Midbrain (tissue), 1 donor: ENCODE measurements around the gene ZNF474.

Source experiments
- DNase-seq: peaks from one replicate; lab custom pipeline; 2025; lab: John Stamatoyannopoulos, UW

ZNF474 gene

DNA sequence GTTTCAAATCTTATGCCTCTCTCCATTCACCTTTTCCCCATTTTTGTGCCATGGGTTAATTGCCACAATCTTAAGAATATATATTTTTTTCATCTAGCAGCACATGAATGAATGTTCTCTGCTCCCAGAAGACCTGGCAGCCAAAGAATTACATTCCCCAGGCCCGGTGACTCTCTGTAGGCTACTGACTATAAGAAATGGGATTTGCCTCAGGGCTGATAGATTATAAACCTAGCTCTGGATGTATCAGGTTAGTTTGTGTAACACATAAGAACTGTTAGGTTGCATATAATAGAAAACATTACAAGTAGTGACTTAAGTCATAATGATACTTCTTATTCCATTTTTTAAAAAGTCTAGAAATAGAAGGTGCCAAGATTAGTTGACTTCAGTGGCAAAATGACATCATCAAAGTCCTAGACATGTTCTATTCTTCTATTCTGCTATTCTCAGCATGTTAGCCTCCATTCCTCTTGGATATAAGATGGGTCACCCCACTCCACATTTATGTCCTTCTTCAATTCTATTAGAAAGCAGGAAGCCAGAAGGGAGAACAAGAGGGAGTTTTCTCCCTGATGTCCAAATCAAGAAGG is 10.9 kb upstream of the ZNF474 start:
- DNase-seq: no peak

DNA sequence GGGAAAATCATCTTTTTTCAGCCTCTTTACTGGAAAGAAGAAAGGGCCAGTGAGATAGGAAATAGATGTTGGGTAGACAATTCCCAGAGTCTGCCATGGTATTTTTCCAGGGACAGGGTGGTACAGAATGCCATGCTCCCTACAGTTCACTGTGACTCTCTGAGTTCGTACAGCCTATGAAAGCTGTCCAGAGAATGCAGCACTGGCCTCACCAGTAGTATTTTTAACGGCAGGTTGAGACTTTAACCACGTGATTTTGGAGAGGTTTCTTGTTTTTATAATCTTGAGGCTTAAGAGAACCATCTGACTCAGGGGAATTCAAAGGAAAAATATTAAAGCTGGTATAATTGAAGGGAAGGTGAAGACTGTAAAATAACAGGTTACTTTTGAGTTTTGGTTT is 10.1 kb upstream of the ZNF474 start:
- DNase-seq: no peak

- DNase-seq: no peak
These were observed 8.9 kb upstream of the ZNF474 start for GRCh38 chr5:122120493-122120892.

- DNase-seq: no peak
These were observed 8.4 kb upstream of the ZNF474 start for GRCh38 chr5:122120957-122121356.

DNA sequence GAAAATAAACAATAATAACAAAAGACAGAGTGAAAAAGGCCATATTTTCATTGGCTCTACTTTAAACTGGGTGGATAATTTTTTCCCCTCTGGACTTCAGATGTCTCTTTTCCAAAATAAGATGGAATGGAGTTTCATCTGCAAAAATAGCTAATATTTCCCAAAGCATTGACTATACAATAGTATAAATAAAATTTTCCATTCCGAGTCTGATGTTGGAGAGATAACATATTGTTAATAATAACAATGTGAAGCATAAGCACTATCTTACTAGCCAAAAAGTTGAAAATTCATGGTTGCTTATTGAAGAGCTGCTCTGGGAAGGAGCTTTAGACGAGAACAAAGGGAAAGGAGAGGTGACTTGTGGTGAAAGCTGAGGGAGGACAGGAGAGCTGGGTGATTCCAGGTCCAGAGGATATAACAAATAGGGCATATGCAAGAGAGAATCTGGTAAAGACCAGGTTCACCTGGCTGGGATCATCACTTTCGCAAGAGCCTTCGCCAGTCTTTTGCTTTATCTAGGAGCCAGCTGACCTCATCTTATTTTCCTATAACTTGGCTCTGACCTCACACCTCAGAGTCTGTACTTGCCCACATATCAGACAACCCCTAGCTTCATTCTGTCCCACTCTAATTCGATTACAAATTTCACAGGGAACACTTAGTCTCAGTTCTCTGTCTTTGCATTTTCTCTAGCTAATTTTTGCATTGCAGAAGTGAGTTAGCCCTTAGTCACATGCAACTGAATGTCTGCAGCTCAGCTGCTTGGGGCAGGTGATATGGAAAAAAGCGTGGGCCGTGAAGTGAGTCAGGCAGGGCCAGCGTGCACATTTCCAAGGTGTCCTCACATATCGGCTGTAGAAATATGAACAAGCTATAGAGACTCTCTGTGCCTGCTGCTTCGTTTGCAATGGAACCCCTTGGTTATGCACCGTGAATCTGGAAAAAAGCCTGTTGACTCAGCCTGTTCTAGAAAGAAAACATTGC is 7.6 kb upstream of the ZNF474 start:
- DNase-seq: no peak

DNA sequence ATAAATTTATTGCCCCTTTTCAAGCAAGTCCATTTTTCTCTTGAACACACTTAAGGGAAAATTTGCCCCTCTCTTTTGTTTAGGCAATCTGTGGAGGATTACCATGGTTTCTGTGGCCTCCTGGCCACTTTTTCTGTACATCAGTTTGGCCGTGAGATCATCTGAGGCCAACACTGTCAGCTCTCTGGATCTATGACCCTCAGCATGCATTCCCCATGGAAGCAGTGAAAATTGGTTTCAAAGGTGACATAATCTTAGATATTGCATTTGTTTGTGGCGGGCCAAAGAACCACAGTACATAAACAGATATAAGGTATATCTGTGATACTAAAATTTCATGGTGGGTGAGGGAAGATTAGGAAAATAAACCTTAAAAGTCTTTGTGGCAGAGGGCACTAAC is 4.6 kb upstream of the ZNF474 start:
- no peak for DNase-seq

GRCh38 chr5:122126177-122126755 is 3.1 kb upstream of the ZNF474 start:
- no peak for DNase-seq

- DNase-seq: peak; percentile 26
These were observed 2.5 kb upstream of the ZNF474 start for GRCh38 chr5:122126756-122127321.

DNA sequence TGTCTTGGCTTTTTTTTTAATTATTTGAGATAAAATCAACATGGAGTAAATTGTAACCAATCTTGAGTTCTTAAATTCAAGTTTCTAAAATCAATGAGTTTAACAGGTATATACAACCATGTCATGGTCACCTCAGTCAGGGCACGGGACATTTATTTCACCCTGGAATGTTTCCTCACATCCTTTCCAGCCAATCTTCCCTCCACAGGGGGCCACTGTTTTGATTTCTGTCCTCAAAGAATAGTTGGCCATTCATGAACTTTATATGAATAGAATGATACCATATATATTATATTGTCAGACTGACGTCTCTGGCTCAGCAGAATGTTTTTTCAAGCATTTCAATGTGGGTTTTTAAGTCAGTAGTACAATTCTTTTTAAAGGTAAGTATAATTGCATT is 806 bp downstream of the ZNF474 start:
- no peak for DNase-seq

DNA sequence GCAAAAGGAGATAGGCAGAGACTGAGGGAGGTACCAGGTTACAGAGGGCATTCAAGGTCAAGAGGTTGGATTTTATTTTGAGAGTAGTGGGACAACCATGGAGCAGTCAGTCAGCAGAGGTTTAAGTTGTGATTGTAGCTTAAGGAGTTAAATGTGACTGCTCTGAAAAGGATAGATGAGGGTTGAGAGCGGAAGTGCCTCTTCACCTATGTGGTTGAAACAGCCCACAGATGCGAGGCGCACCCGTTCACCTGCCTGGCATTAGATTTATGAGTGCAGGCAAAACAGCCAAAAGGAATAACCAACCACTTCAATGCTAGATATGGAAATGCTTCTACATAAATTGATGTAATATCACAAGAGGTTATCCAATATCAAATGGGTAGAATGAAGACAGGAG is 8.4 kb downstream of the ZNF474 start:
- no peak for DNase-seq

DNA sequence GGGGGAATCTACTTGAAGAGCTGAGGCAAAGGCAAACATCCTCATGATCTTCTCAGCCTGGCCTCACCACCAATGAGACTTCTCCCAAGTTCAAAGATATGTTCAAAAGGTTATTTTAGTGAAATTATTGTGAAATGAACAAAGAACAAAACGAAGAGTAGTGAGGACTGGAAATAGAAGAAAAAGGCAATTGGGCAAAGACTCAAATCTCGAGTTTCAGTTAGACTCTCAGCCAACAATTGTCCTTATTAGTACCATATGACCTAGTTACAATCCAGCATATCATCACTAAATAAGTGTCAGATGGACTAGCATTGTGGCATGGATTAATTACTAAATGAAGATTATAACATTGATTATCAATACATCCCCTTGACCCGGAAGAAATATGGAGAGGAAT is 9.0 kb downstream of the ZNF474 start:
- DNase-seq: no peak

- DNase-seq: no peak
These were observed 11.6 kb downstream of the ZNF474 start for GRCh38 chr5:122140900-122141299.

- DNase-seq: no peak
These were observed 12.4 kb downstream of the ZNF474 start for GRCh38 chr5:122141751-122142150.

DNA sequence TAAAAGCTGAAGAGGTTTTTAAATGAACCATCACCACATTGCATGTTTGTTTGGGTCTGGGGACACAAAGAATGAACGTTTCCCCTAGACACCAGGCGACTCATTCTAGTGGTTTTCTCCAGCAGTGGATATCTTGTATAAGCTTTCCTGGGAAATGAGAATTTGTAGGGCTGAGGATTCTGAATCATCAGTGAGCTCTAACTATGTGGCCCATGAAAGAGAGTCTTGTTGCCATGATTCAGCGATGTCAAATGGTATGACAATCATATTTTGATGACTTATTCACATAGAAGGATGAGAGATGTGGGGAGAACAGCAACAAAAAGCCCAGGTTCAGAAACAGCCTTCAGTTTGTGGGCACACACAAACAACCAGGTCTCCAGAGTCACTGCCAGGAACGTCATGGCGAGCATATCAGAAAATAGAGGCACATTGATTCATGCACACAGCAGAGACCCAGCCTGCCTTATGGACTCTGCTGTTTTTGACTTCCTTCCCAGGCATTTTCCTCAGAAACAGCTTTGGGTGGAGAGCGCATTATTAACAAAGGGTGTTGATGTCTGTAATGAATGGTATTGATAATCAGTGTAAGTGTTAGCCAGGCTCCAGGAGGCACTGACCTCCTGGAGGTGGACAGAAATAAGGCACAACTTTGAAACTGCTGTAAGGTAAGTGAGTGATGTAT is 13.3 kb downstream of the ZNF474 start:
- DNase-seq: no peak

DNA sequence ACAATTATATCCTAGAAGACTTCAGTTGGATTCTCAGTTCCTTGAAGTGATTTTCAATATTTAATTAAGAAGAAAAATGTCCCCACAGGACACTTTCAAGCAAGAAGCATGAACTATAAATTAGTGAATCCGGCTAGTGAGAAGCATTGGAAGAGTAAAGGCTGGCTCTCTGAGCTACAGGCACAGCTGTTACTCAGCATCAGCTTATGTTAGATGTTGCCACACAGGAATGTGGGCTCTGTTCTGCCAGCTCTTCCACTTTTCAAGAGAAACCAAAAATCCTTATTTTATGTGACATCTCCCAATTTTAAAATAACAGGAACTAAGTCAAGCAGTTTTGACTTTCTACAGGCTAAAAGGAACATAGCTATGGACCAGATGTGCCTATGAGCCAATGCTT is 14.9 kb downstream of the ZNF474 start:
- DNase-seq: no peak

DNA sequence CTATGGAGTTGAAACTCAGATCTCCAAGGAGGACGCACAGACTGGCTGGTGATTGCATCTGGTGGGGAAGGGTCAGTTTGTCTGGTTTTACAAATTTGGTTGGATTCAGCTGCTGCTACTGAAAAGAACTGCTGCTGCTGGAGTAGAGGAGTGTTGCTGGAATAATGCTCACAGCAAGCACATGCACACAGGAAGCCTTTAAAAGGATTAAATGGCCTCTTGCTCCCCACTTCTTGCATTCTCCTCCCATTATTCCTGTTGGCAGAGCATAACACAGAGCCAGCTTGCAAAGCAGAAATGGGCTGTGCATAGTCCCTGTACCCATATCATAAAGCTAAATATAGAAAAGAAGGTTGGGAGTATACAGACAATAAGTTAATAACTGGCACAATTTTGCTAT is 16.6 kb downstream of the ZNF474 start:
- DNase-seq: no peak

GRCh38 chr5:122149321-122150090 is 20.2 kb downstream of the ZNF474 start:
- no peak for DNase-seq

DNA sequence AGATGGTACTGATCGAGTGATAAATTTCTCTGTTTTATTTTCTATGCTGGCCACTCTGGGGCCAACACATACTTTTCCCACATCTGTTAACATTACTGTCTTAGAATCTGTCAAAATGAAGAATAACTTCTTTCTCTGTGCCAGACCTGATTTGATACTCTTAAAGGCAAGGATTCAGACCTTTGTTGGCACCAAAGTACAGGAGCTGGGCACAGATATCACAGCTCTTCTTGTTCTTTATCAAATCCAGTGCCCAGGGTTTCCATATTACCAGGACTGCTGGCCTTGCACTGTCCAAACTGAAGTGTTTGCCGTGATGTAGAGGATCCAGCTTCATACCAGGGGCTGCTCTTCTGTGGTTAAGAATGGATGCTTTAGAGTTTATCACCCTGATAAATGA is 20.9 kb downstream of the ZNF474 start:
- no peak for DNase-seq

GRCh38 chr5:122151640-122152039 is 22.3 kb downstream of the ZNF474 start:
- no peak for DNase-seq

DNA sequence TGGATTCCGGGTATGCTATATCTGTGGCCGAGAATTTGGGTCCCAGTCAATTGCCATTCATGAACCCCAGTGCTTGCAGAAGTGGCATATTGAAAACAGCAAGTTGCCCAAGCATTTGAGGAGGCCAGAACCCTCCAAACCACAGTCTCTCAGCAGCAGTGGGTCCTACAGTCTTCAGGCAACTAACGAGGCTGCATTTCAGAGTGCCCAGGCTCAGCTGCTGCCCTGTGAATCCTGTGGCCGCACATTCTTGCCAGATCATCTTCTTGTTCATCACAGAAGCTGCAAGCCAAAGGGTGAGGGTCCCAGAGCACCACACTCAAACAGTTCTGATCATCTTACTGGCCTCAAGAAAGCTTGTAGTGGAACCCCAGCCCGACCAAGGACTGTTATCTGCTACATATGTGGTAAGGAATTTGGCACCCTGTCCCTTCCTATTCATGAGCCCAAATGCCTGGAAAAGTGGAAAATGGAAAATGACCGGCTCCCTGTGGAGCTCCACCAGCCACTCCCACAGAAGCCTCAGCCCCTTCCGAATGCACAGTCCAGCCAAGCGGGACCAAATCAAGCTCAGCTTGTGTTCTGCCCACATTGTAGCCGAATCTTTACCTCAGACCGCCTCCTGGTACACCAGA is 23.0 kb downstream of the ZNF474 start:
- DNase-seq: no peak

- no peak for DNase-seq
These were observed 23.9 kb downstream of the ZNF474 start for GRCh38 chr5:122153230-122153629.
